DND-41 (cell line): ENCODE data around the gene VPS52.
A peak's percentile ranks its signal among the peaks of the same experiment; 100 is the strongest.

Source experiments
- ATAC-seq: fragments of 200-7000 bp; cut with Tn5 transposase; 3 replicates; pipeline ENCODE4 v1.9.1; 2021; ENCODE audit warnings: low read depth; ENCODE audit not compliant: insufficient read depth
- DNase-seq: peaks from one replicate; pipeline ENCODE4 v3.0.0-alpha.2; 2020
- H2AFZ ChIP-seq: 2 replicates; pipeline ENCODE4 v1.6.0; 2012; ENCODE audit warnings: low read depth, low read length
- H3K27ac ChIP-seq: 2 replicates; pipeline ENCODE4 v1.5.1; 2012; ENCODE audit warnings: low read length, inconsistent platforms
- H3K27me3 ChIP-seq: fragments of 200-600 bp; sonication (generic); 2 replicates; pipeline ENCODE4 v1.6.0; 2012; ENCODE audit warnings: low read length, mild to moderate bottlenecking, inconsistent platforms; ENCODE audit not compliant: insufficient read depth, poor library complexity
- H3K36me3 ChIP-seq: 2 replicates; pipeline ENCODE4 v1.5.1; 2012; ENCODE audit warnings: low read length, inconsistent platforms; ENCODE audit not compliant: insufficient read depth
- H3K4me1 ChIP-seq: 2 replicates; pipeline ENCODE4 v1.5.1; 2012; ENCODE audit warnings: mild to moderate bottlenecking, low read length; ENCODE audit not compliant: insufficient read depth
- H3K4me2 ChIP-seq: 2 replicates; pipeline ENCODE4 v1.6.0; 2012; ENCODE audit warnings: mild to moderate bottlenecking, moderate library complexity, low read length, inconsistent platforms; ENCODE audit not compliant: insufficient read depth
- H3K4me3 ChIP-seq, 2 experiments: fragments of 200-600 bp in 1 of 2; shearing (Covaris generic) in 1 of 2; 2 replicates each; pipeline ENCODE4 v1.5.1; 2012 to 2016; ENCODE audit warnings: inconsistent platforms in 2 of 2, low read length in 2 of 2, mild to moderate bottlenecking in 2 of 2, low read depth in 1 of 2, moderate library complexity in 1 of 2
- H3K79me2 ChIP-seq: 2 replicates; pipeline ENCODE4 v1.6.0; 2012; ENCODE audit warnings: low read length, inconsistent platforms; ENCODE audit not compliant: insufficient read depth
- H3K9ac ChIP-seq: 2 replicates; pipeline ENCODE4 v1.6.0; 2012; ENCODE audit warnings: low read depth, mild to moderate bottlenecking, inconsistent platforms, low read length, moderate library complexity
- H3K9me3 ChIP-seq: 2 replicates; pipeline ENCODE4 v1.5.1; 2012; ENCODE audit warnings: low read length, moderate library complexity, mild to moderate bottlenecking, inconsistent platforms; ENCODE audit not compliant: insufficient read depth, severe bottlenecking
- H4K20me1 ChIP-seq: 2 replicates; pipeline ENCODE4 v1.6.0; 2012; ENCODE audit warnings: low read length; ENCODE audit not compliant: insufficient read depth
- CTCF ChIP-seq: IDR thresholded peaks from 2 replicates; pipeline ENCODE4 v1.5.1; 2012; ENCODE audit warnings: borderline replicate concordance, low read length, moderate library complexity, mild to moderate bottlenecking; ENCODE audit not compliant: poor library complexity, severe bottlenecking; ENCODE audit errors: extremely low read depth
- EZH2 ChIP-seq: IDR thresholded peaks from 3 replicates; pipeline ENCODE4 v1.6.1; 2012; ENCODE audit warnings: borderline replicate concordance, low read depth, mild to moderate bottlenecking, moderate library complexity, low read length, inconsistent platforms; ENCODE audit not compliant: severe bottlenecking

The VPS52 gene

GRCh38 chr6:33278392-33278741, 6.7 kb upstream of the VPS52 start:
- Histone ChIP-seq H3K36me3 (peaks cover 86% of the 10 kb centered on the region), H3K27me3 (no peaks in the 10 kb centered on the region), H3K79me2 (peaks cover 31% of the 10 kb centered on the region), H3K4me2 (peak overlapping the region; percentile 78; the same call in 1 of the 2 replicates), H4K20me1 (peaks cover 39% of the 10 kb centered on the region), H3K9ac (no peak overlapping the region; the same call in 1 of the 2 replicates), H3K4me3 (no peak overlapping the region), H3K9me3 (no peaks in the 10 kb centered on the region), H2AFZ (no peak overlapping the region), H3K27ac (0 out of 2 replicates have a peak overlapping the region, but pooled peaks have one; percentile 22), H3K4me1 (peaks cover 48% of the 10 kb centered on the region)
- no peak for ATAC-seq
- DNase-seq, result no peak
- TF ChIP-seq CTCF, result no peak

- TF ChIP-seq EZH2, result no peak
- TF ChIP-seq CTCF, result peak; percentile 56
- peaks cover 44% of the 10 kb centered on the region for H4K20me1 ChIP-seq
- peak overlapping the region; percentile 19 to 66; a peak in 3 of 4 replicates for H3K4me3 ChIP-seq
- peak; percentile 53 for DNase-seq
- peak overlapping the region; percentile 78 for H3K4me2 ChIP-seq
- no peaks in the 10 kb centered on the region for H3K9me3 ChIP-seq
- H3K27me3 ChIP-seq, result no peaks in the 10 kb centered on the region
- peak; percentile 20; the same call in 2 of the 3 replicates for ATAC-seq
- peaks cover 87% of the 10 kb centered on the region for H3K36me3 ChIP-seq
- peaks cover 54% of the 10 kb centered on the region for H3K4me1 ChIP-seq
- peak overlapping the region; percentile 75 for H3K9ac ChIP-seq
- peak overlapping the region; percentile 83 for H3K27ac ChIP-seq
- H2AFZ ChIP-seq, result peak overlapping the region; percentile 77; the same call in 1 of the 2 replicates
- H3K79me2 ChIP-seq, result peaks cover 37% of the 10 kb centered on the region
These were observed 6.2 kb upstream of the VPS52 start for GRCh38 chr6:33277663-33278391.

- no peaks in the 10 kb centered on the region for H3K27me3 ChIP-seq
- H3K36me3 ChIP-seq, result peaks cover 88% of the 10 kb centered on the region
- H3K9me3 ChIP-seq, result no peaks in the 10 kb centered on the region
- H3K9ac ChIP-seq, result peak within 1 kb of the TSS; percentile 75
- H2AFZ ChIP-seq, result peak within 1 kb of the TSS; percentile 77
- H3K27ac ChIP-seq, result peak within 1 kb of the TSS; percentile 83
- H4K20me1 ChIP-seq, result peaks cover 51% of the 10 kb centered on the region
- H3K4me2 ChIP-seq, result peak within 1 kb of the TSS; percentile 78
- peaks cover 44% of the 10 kb centered on the region for H3K79me2 ChIP-seq
- ATAC-seq (peak; percentile 69), DNase-seq (peak; percentile 84)
- peak within 1 kb of the TSS; percentile 19 to 66; a peak in 3 of 4 replicates for H3K4me3 ChIP-seq
- TF ChIP-seq CTCF, result peak; percentile 51
- no peak for TF ChIP-seq EZH2
- H3K4me1 ChIP-seq, result peaks cover 58% of the 10 kb centered on the region
These were observed 5.4 kb upstream of the VPS52 start, which contains the start of gene B3GALT4 for GRCh38 chr6:33276864-33277662. TSS of gene B3GALT4 (plus strand) at chr6:33277123. CDS start at chr6:33277420, 297 bp downstream.
